Measurements from ENCODE around the gene GRAMD1B.

The GRAMD1B gene

DNA sequence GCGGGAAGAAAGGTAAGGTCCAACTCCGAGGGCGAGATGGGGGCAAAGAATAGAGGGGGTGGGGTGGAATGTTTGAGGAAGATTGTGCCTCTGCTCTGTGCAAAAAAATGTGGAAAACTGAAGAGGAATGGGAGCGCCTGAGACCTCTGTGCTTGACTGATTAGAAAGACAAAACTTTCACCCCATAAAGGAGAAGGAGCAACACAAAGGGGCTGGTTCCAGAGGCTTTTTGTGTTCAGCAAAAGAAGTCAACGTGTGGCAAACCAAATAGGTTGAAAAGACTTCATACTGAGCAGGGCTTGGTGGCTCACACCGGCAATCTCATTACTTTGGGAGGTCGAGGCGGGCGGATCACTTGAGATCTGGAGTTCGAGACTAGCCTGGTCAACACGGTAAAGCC, 50.8 kb downstream of the GRAMD1B start:
- Mint-ChIP-seq H3K36me3 (ENCODE audit: low read depth) (peaks cover 19% of the 10 kb centered on the region), H3K9me3 (no peaks in the 10 kb centered on the region), H3K4me1 (ENCODE audit: low read depth) (peaks cover 38% of the 10 kb centered on the region), H3K27me3 (ENCODE audit: low read depth) (no peaks in the 10 kb centered on the region), H3K4me3 (no peak overlapping the region), H3K27ac (no peak overlapping the region)
- no peak for DNase-seq (ENCODE audit: low spot score)

DNA sequence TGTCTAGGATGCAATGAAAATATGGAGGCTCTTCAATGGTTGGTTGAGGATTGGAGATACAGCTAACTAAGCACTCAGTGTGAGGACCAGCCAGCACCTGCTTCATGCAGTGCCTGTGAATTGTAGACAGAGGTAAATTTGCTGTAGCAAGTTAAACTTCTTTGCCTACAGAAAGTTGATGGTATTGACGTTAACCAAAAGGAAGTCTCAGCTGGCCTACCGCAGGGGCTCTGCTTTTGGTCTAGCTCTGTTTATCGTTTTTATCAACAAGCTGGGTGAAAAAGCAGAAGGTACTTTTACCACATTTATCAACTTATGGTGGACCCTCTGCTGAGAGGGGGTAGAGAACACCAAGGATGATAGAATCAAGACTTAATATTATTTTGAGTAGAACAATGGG, 51.6 kb downstream of the GRAMD1B start:
- H3K36me3 Mint-ChIP-seq (ENCODE audit: low read depth) = peaks cover 19% of the 10 kb centered on the region
- H3K27me3 Mint-ChIP-seq (ENCODE audit: low read depth) = no peaks in the 10 kb centered on the region
- peaks cover 38% of the 10 kb centered on the region for H3K4me1 Mint-ChIP-seq (ENCODE audit: low read depth)
- DNase-seq (ENCODE audit: low spot score) = no peak
- H3K4me3 Mint-ChIP-seq = no peak overlapping the region
- H3K9me3 Mint-ChIP-seq = no peaks in the 10 kb centered on the region
- no peak overlapping the region for H3K27ac Mint-ChIP-seq

DNA sequence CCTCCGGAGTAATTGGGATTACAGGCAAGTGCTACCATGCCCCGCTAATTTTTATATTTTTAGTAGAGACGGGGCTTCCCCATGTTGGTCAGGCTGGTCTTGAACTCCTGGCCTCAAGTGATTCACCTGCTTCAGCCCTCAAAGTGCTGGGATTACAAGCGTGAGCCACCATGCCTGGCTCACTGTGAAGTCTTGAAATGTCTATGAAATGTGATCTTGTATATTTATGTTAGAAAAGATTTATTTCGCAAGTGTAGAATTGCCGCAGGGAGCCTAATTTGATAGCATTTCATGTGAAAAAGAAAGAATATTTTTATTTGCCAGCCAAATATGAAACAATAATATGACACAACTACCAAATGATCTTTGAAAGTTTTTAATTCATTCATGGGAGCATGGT, 52.1 kb downstream of the GRAMD1B start:
- no peaks in the 10 kb centered on the region for H3K27me3 Mint-ChIP-seq (ENCODE audit: low read depth)
- no peak for DNase-seq (ENCODE audit: low spot score)
- H3K36me3 Mint-ChIP-seq (ENCODE audit: low read depth) = peaks cover 19% of the 10 kb centered on the region
- no peak overlapping the region for H3K27ac Mint-ChIP-seq
- no peaks in the 10 kb centered on the region for H3K9me3 Mint-ChIP-seq
- H3K4me3 Mint-ChIP-seq = no peak overlapping the region
- H3K4me1 Mint-ChIP-seq (ENCODE audit: low read depth) = peaks cover 38% of the 10 kb centered on the region

DNA sequence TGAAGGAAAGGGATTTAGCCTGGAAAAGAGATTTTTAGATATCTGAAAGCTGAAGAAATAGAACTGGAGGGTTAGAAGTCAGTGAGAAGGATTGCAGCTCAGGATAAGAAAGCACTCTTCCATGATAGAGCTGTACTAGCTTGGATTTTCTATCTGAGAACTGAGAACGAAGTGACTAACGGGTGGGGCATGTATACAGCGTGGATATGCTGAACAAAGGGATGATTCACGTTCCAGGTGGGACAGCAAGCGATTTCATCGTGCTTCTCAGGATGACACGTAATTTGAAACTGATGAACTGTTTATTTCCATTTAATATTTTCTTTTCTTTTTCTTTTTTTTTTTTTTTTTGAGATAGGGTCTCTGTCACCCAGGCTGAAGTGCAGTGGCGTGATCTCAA, 53.0 kb downstream of the GRAMD1B start:
- Mint-ChIP-seq H3K36me3 (ENCODE audit: low read depth) (peaks cover 19% of the 10 kb centered on the region), H3K4me1 (ENCODE audit: low read depth) (peaks cover 35% of the 10 kb centered on the region), H3K9me3 (no peaks in the 10 kb centered on the region), H3K27me3 (ENCODE audit: low read depth) (no peaks in the 10 kb centered on the region), H3K27ac (no peak overlapping the region), H3K4me3 (no peak overlapping the region)
- DNase-seq (ENCODE audit: low spot score) = no peak

DNA sequence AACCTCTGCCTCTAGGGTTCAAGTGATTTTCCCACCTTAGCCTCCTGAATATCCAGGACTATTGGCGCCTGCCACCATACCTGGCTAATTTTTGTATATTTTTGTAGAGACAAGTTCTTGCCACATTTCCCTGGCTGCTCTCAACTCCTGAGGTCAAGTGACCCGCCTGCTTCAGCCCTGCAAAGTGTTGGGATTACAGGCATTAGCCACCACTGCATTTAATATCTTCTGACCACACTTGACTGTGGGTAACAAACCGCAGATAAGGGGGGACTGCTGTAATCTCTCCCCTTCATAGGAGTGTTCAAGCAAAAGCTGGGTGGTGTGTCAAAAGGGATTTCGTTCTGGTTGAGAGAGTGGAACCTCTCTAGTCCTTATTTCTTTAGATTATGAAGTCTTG, 53.4 kb downstream of the GRAMD1B start:
- peaks cover 19% of the 10 kb centered on the region for H3K36me3 Mint-ChIP-seq (ENCODE audit: low read depth)
- no peak overlapping the region for H3K4me3 Mint-ChIP-seq
- H3K27ac Mint-ChIP-seq = no peak overlapping the region
- peaks cover 31% of the 10 kb centered on the region for H3K4me1 Mint-ChIP-seq (ENCODE audit: low read depth)
- H3K27me3 Mint-ChIP-seq (ENCODE audit: low read depth) = no peaks in the 10 kb centered on the region
- no peaks in the 10 kb centered on the region for H3K9me3 Mint-ChIP-seq
- no peak for DNase-seq (ENCODE audit: low spot score)

DNA sequence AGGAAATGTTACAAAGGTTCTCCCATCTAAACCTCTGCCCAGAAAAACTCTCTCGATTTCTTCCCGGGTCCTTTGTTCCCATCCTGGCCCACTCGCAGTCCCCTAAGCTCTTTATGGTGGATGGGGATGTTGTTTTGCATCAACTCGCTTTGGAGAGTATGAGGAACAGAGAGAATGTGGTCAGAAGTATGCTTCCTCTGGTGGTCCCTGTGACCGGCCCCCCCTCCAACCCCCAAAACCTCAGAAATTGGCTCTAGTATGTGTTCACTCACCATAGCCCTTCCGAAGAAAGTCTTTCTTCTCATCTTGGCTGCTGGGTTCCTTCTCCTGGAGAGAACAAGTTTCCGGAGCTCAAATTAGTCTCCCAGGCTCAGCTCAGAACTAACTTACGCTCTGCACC, 54.4 kb downstream of the GRAMD1B start:
- no peak overlapping the region for H3K27ac Mint-ChIP-seq
- no peaks in the 10 kb centered on the region for H3K27me3 Mint-ChIP-seq (ENCODE audit: low read depth)
- no peak overlapping the region for H3K4me3 Mint-ChIP-seq
- peaks cover 24% of the 10 kb centered on the region for H3K4me1 Mint-ChIP-seq (ENCODE audit: low read depth)
- no peak for DNase-seq (ENCODE audit: low spot score)
- no peaks in the 10 kb centered on the region for H3K9me3 Mint-ChIP-seq
- peaks cover 19% of the 10 kb centered on the region for H3K36me3 Mint-ChIP-seq (ENCODE audit: low read depth)

DNA sequence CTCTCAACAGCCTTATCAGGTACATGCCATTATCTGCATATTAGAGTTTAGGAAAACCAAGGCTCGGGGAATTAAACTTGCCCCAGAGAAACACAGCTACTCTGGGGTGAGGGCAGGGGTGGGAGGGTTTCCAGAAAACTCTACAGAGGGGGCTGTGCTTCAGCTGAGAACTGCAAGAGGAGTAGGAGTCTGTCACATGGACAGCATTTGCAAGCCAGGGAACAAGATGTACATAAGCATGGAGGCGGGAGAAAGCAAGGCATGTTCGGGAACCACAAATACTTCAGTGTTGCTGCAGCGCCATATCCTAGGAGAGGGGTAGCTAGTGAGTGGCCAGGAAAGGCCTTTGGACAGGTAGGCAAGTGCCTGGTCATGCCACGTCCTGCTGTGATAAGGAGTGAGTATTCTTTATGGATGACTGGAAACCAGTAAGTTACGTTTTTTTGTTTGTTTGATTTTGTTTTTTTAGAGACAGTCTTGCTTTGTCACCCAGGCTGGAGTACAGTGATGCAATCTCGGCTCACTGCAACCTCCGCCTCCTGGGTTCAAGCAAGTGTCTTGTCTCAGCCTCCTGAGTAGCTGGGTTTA, 57.2 kb downstream of the GRAMD1B start:
- Mint-ChIP-seq H3K4me1 (ENCODE audit: low read depth) (peaks cover 10% of the 10 kb centered on the region), H3K27ac (no peak overlapping the region), H3K36me3 (ENCODE audit: low read depth) (peaks cover 8% of the 10 kb centered on the region), H3K27me3 (ENCODE audit: low read depth) (no peaks in the 10 kb centered on the region), H3K9me3 (no peaks in the 10 kb centered on the region), H3K4me3 (no peak overlapping the region)
- DNase-seq (ENCODE audit: low spot score) = no peak

DNA sequence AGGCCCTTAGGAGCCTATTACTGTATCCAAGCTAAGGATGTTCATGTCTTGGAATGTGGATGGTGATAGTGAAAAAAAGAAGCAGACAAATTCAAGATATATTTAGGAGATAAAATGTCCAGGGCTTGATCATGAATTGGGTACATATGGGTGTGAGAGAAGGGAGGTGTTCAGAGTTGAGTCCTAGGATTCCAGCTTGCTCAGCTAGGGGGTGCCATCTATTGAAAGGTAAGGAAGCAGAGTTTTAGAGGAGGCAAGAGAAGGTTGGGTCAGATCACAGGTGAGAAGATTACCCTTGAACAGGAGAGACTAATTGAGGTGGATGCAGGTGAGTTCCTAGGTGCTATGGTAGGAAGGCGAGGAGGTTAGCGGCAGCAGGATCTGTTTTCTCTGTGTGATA, 60.5 kb downstream of the GRAMD1B start:
- Mint-ChIP-seq H3K27me3 (ENCODE audit: low read depth) (no peaks in the 10 kb centered on the region), H3K9me3 (no peaks in the 10 kb centered on the region), H3K27ac (no peak overlapping the region), H3K36me3 (ENCODE audit: low read depth) (no peaks in the 10 kb centered on the region), H3K4me1 (ENCODE audit: low read depth) (peaks cover 9% of the 10 kb centered on the region), H3K4me3 (no peak overlapping the region)
- DNase-seq (ENCODE audit: low spot score) = no peak

DNA sequence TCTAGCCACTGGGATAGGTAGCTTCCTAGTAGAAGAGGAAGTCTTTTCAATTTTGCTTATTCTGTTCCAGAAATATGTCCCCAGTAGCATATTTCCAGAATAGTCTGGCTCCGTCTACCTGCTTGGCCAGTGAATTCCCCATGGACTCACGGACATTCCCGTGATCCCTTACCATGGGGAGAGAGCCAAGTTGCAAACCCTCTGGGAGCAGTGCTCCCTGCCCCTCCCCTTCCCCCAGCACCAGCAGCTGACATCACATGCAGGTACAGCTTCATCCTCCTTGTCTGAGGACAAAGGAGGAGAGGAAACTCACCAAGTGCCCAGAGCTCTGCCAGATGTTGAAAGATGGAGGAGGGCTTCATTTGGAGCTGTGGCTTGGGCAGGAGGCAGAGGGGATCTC, 61.2 kb downstream of the GRAMD1B start:
- Mint-ChIP-seq H3K4me1 (ENCODE audit: low read depth) (peaks cover 10% of the 10 kb centered on the region), H3K36me3 (ENCODE audit: low read depth) (no peaks in the 10 kb centered on the region), H3K27ac (no peak overlapping the region), H3K9me3 (no peaks in the 10 kb centered on the region), H3K27me3 (ENCODE audit: low read depth) (no peaks in the 10 kb centered on the region), H3K4me3 (no peak overlapping the region)
- no peak for DNase-seq (ENCODE audit: low spot score)

DNA sequence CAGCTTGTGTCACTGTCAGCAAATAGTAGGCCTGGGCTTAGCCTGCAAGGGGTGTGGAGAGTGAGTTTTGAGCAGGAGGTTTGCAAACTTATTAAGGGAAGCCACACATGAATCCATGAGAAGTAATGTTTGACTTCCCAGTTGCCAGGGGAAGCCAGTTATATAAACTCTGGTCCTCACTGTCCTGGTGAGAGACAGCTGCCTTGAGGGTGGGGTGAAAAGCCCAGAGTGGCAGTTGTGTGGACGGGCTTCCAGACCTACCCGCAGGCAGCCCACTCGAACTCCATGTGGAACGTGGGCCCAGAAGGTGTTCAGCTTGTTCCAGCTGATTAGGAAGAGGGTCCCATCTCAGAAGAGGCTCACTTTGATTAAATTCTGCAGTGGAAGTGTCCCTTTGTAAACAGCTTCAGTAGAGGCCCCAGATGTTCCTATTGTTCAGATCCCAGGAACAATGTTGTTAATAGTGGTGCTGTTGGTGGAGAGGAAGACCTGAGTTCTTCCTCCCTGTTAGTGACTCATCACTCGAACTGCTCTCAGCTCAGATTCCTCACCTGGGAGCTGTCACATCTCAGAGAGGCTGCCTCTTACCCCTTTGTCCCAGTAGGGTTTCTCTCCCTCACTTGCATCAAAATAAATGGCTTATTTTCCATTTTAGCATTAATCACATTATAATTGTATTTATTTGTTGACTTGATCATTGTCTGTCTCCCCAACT, 63.4 kb downstream of the GRAMD1B start:
- peaks cover 10% of the 10 kb centered on the region for H3K4me1 Mint-ChIP-seq (ENCODE audit: low read depth)
- H3K27ac Mint-ChIP-seq = no peak overlapping the region
- no peak for DNase-seq (ENCODE audit: low spot score)
- H3K9me3 Mint-ChIP-seq = no peaks in the 10 kb centered on the region
- H3K36me3 Mint-ChIP-seq (ENCODE audit: low read depth) = peaks cover 1% of the 10 kb centered on the region
- H3K4me3 Mint-ChIP-seq = no peak overlapping the region
- no peaks in the 10 kb centered on the region for H3K27me3 Mint-ChIP-seq (ENCODE audit: low read depth)

DNA sequence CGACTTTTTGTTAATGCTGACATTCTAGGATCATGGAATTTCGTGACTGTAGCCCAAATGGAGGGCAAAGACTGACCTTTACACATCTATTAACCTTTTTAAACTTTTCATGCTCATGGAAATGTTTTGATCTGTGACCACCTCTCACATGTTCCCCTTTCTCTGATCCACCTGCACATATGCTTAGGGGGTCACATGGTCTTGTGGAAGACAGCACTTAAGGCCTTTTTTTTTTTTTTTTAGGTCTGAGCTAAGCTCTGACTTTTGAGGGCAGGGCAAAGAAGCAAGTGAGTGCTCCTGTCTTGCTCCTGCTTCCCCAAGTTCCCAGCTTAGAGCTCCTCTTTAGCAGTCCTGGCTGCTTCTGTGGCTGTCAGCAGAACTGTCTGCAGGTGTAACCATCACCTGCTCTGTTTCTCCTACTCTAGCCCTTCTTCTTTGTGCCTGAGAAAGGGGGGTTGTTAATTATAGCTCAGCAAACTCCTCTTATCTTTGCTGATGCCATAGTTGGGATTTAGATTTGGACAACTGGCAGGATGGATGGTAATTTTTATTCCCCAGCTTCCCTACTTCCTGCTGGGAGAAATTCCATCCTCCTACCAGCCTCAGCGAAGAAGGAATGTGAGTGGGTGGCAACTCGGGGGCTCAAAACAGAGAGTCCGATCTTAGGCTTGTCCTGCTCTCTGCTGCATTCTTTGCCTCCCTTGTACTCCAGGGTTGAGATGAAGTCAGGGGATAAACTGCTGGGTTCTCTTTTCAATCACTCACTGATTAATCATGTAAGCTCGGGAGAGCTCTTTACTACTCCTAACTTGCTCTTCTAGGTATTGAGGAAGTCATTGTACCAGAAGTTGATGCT, 64.4 kb downstream of the GRAMD1B start:
- H3K4me3 Mint-ChIP-seq = no peak overlapping the region
- H3K9me3 Mint-ChIP-seq = no peaks in the 10 kb centered on the region
- peaks cover 10% of the 10 kb centered on the region for H3K4me1 Mint-ChIP-seq (ENCODE audit: low read depth)
- no peak for DNase-seq (ENCODE audit: low spot score)
- no peak overlapping the region for H3K27ac Mint-ChIP-seq
- H3K36me3 Mint-ChIP-seq (ENCODE audit: low read depth) = peaks cover 1% of the 10 kb centered on the region
- H3K27me3 Mint-ChIP-seq (ENCODE audit: low read depth) = no peaks in the 10 kb centered on the region

DNA sequence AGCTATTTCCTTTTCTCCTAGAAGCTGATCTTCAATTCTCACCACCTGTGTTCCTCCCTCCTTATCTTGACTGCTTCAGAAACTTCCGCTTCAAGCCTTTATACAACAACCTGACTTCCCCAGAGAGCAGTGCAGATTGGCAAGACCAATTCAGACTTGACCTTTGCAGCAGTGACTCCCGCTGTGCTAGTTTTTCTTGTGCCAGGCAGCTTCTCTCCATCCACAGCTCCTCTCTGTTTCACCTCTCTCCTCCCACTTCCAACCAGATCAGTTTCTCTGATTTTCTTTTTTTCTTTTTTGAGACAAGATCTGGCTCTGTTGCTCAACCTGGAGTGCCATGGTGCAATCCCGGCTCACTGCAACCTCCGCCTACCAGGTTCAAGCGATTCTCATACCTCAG, 74.3 kb downstream of the GRAMD1B start:
- no peak for DNase-seq (ENCODE audit: low spot score)
- Mint-ChIP-seq H3K9me3 (no peaks in the 10 kb centered on the region), H3K27ac (peak overlapping the region; percentile 28), H3K4me3 (peak overlapping the region; percentile 35), H3K27me3 (ENCODE audit: low read depth) (no peaks in the 10 kb centered on the region), H3K36me3 (ENCODE audit: low read depth) (peaks cover 5% of the 10 kb centered on the region), H3K4me1 (ENCODE audit: low read depth) (peaks cover 40% of the 10 kb centered on the region)

DNA sequence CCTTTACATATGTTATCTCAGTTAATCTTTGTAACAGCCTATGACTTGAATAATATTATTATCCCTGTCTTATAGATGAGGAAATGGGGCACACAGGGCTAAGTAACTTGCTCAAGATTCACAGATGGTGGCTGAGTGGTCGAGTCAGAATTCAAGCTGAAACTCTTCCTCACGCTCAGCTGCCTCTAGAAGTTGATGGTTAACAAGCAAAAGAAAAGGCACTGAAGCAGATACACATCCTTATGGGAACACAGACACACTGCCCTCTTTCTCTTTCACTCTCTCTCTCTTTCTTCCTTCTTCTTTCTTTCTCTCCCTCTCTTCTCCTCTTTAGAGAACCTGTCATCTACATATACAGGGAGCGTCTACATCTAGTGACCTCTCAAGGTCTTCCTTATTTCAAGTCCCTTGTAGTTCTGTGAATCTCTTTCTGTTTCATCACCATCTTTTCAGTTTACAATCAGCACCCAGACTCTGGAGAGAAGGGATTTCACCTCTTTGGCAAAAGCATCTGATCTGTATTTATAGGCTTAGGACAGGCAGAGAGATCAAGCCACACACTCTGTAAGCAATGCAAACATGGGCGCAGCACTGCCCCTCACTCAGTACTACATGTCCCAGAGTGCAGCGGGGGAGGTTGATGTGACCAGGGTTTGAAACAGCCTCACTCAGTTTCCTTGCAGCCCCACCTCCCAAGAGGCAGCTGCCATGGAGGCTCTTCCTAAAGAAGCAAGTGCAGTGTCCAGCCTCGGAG, 75.7 kb downstream of the GRAMD1B start:
- Mint-ChIP-seq H3K27ac (no peak overlapping the region), H3K9me3 (no peaks in the 10 kb centered on the region), H3K4me1 (ENCODE audit: low read depth) (peaks cover 40% of the 10 kb centered on the region), H3K4me3 (no peak overlapping the region), H3K36me3 (ENCODE audit: low read depth) (peaks cover 5% of the 10 kb centered on the region), H3K27me3 (ENCODE audit: low read depth) (no peaks in the 10 kb centered on the region)
- no peak for DNase-seq (ENCODE audit: low spot score)

DNA sequence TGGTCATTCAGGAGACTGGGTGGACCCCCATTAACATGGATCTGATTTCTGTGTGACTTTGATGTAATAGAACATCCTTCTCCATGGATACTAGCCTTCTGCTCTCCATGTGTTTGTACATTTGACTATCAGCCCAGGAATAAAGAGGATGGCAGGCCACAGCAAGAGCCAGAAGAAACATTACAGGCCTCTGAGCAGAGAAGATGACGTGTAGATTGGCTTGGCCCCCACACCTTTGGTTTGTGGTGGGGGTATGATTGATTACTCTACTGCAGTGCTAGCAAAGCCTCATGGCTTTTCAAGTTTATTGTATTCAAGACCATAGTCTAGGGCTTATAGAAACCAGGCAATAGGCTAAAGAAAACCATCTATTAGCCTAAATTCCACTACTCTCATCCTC, 77.0 kb downstream of the GRAMD1B start:
- DNase-seq (ENCODE audit: low spot score) = no peak
- Mint-ChIP-seq H3K27ac (peak overlapping the region; percentile 37), H3K36me3 (ENCODE audit: low read depth) (peaks cover 5% of the 10 kb centered on the region), H3K27me3 (ENCODE audit: low read depth) (no peaks in the 10 kb centered on the region), H3K9me3 (no peaks in the 10 kb centered on the region), H3K4me1 (ENCODE audit: low read depth) (peaks cover 47% of the 10 kb centered on the region), H3K4me3 (no peak overlapping the region)

Data from T-helper 2 cell treated with Interferon-gamma antibody and Interleukin-4, amounts not matched to agents 5 μg/mL and 100 μg/mL, for 36 hours (primary cell).